K562 (cell line): ENCODE data around the gene CNDP1. TPM values are rescaled to one million over a fixed set of nuclear protein-coding genes. Genes with fewer than 3 reads are reported as not detected.

ENCODE experiments used
- ILF3 ChIP-seq: fragments of 450-650 bp; IDR thresholded peaks from 2 replicates; pipeline ENCODE4 v1.6.1; 2018; ENCODE audit warnings: antibody characterized with exemption, mild to moderate bottlenecking, moderate library complexity, borderline replicate concordance
- POLR2H ChIP-seq: IDR thresholded peaks from 2 replicates; pipeline ENCODE4 v1.6.1; 2016; ENCODE audit warnings: missing genetic modification characterization, low read depth, mild to moderate bottlenecking, control low read depth, missing compliant biosample characterization, moderate library complexity
- RAD21 ChIP-seq, 2 experiments: fragments of 250-450 bp in 1 of 2; fragments of 450-650 bp in 1 of 2; sonication (Bioruptor Pico) in 1 of 2; formaldehyde crosslinking in 1 of 2; IDR thresholded peaks in 1 of 2; conservative IDR thresholded peaks in 1 of 2; 2 replicates each; pipeline versions ENCODE4 v1.4.0 to v1.8.0; 2020 to 2022; ENCODE audit warnings: mild to moderate bottlenecking in 2 of 2, moderate library complexity in 1 of 2
- REST ChIP-seq, 2 experiments: fragments of 450-650 bp; formaldehyde crosslinking in 1 of 2; IDR thresholded peaks; 2 replicates each; pipeline versions ENCODE4 v1.4.0 to v1.6.1; 2014 to 2020; ENCODE audit warnings: mild to moderate bottlenecking in 2 of 2, borderline replicate concordance in 1 of 2, low read depth in 1 of 2
- RHOXF2B ChIP-seq: fragments of 250-450 bp; sonication (Bioruptor Pico); conservative IDR thresholded peaks from 2 replicates; pipeline ENCODE4 v1.5.1; 2021
- SETDB1 ChIP-seq: IDR thresholded peaks from one replicate; pipeline ENCODE4 v1.6.1; 2012; ENCODE audit warnings: low read length, control low read depth, inconsistent platforms
- YY1 ChIP-seq, 3 experiments: IDR thresholded peaks; 2 replicates each; pipeline ENCODE4 v1.6.1; 2011; ENCODE audit warnings: low read length in 2 of 3, mild to moderate bottlenecking in 2 of 3, moderate library complexity in 2 of 3, borderline replicate concordance in 1 of 3, control low read depth in 1 of 3, low read depth in 1 of 3; ENCODE audit not compliant: insufficient read depth in 3 of 3, insufficient replicate concordance in 2 of 3, control insufficient read depth in 1 of 3, insufficient read length in 1 of 3; ENCODE audit errors: extremely low read depth in 1 of 3
- ZKSCAN3 ChIP-seq: fragments of 250-450 bp; sonication (Bioruptor Pico); IDR thresholded peaks from 2 replicates; pipeline ENCODE4 v1.4.0; 2020
- ZNF592 ChIP-seq: fragments of 450-650 bp; IDR thresholded peaks from 2 replicates; pipeline ENCODE4 v1.6.1; 2017; ENCODE audit warnings: antibody characterized with exemption, mild to moderate bottlenecking
- polyA plus RNA-seq, 8 experiments: library from polyadenylated mRNA; depleted of rRNA in 4 of 8; stranded (reverse) in 5 of 8; unstranded in 3 of 8; fragments of >200 nt; fragmentation: Nextera tagmentation in 2 of 8; fragmentation: Illumina TruSeq in 1 of 8; extraction: Ambion mirVana in 2 of 8; extraction: Trizol in 1 of 8; gene quantifications; 2 replicates each; pipeline versions ENCODE4 v1.2.1 to v1.2.3, GENCODE V29; 2011 to 2014; ENCODE audit warnings: inconsistent platforms in 1 of 8, missing spikeins in 1 of 8
- total RNA-seq, 7 experiments: library from RNA; depleted of rRNA in 6 of 7; stranded (reverse); fragments of >200 nt in 6 of 7; fragmentation: Illumina TruSeq in 2 of 7; extraction: Trizol in 2 of 7; gene quantifications; 2 replicates each; pipeline versions ENCODE4 v1.2.1 to v1.2.3, GENCODE V29; 2011 to 2021; ENCODE audit warnings: low replicate concordance in 1 of 7
- TF ChIP-seq, protein P1 (sequence below): fragments of 450-650 bp; formaldehyde crosslinking; IDR thresholded peaks from 2 replicates; pipeline ENCODE4 v1.4.0; 2020; ENCODE audit warnings: mild to moderate bottlenecking
- TF ChIP-seq, protein P2 (sequence below): fragments of 250-450 bp; sonication (Bioruptor Pico); IDR thresholded peaks from 2 replicates; pipeline ENCODE4 v1.6.1; 2021; ENCODE audit warnings: mild to moderate bottlenecking

CNDP1 gene
- total and polyA plus RNA-seq, 9 of the 15 experiments (the other 6 are each of a cell fraction or from before 2014, with no cell fraction given), result not detected

DNA sequence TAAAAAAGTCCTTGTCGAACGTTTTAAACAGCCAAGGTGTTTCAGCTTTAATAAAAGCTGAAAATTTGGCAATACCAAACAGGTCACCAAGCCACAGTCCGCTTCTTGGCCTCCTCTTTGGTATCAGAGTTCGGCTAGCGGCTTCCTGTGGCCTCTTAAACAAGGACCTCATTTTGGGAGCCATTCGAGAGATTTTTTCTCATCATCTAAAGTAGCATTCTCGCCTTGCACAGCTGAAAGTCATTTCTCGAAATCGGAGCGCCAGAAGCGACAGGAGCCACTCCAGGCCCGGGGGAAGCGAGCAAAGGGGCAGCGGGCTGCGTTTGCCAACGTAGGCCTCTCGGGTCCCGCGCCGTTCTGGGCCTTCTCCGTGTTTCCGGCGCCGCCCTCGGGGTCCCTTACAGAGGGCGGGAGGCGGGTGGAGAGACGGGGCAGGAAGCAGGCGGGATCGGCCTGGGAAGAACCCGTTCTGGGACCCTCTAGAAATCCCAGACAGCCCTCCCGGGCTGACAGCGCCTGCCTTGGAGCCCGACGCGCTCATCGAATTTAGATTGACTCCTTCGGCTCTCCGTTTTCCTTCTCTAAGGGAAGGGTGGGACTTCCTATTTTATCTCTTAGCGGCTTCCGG is 62.8 kb downstream of the CNDP1 start (continued):
- TF ChIP-seq POLR2H (tag), result peak; percentile 47; the same call in 1 of the 2 replicates
- TF ChIP-seq YY1 (IDR thresholded peaks at IDR 0.05; ENCODE audit: borderline replicate concordance in 1 of 3, control insufficient read depth in 1 of 3, extremely low read depth in 1 of 3, insufficient read depth in 3 of 3, insufficient read length in 1 of 3, insufficient replicate concordance in 2 of 3, low read depth in 1 of 3, low read length in 2 of 3), result peak in 2 of 3 experiments; percentile 21 to 43
- TF ChIP-seq RHOXF2B (CRISPR knock-in tag), result no peak
- 0 out of 2 replicates have a peak, but pooled peaks have one; percentile 32 for TF ChIP-seq ZNF592
- TF ChIP-seq SETDB1, result no peak
- no peak for TF ChIP-seq ILF3
- TF ChIP-seq, protein P1, sequence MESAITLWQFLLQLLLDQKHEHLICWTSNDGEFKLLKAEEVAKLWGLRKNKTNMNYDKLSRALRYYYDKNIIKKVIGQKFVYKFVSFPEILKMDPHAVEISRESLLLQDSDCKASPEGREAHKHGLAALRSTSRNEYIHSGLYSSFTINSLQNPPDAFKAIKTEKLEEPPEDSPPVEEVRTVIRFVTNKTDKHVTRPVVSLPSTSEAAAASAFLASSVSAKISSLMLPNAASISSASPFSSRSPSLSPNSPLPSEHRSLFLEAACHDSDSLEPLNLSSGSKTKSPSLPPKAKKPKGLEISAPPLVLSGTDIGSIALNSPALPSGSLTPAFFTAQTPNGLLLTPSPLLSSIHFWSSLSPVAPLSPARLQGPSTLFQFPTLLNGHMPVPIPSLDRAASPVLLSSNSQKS, result no peak
- TF ChIP-seq ZKSCAN3 (CRISPR knock-in tag), result no peak
- TF ChIP-seq, protein P2, sequence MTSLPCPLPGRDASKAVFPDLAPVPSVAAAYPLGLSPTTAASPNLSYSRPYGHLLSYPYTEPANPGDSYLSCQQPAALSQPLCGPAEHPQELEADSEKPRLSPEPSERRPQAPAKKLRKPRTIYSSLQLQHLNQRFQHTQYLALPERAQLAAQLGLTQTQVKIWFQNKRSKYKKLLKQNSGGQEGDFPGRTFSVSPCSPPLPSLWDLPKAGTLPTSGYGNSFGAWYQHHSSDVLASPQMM, result no peak
- TF ChIP-seq REST (IDR thresholded peaks at IDR 0.05; ENCODE audit: borderline replicate concordance), result no peak
- TF ChIP-seq REST (CRISPR knock-in tag; IDR thresholded peaks at IDR 0.05; ENCODE audit: low read depth), result no peak
- TF ChIP-seq RAD21 (CRISPR knock-in tag; conservative IDR thresholded peaks at IDR 0.05 in 1 of 2, IDR thresholded peaks at IDR 0.05 in 1 of 2), result no peak
